GM12873 (cell line): ENCODE measurements around the gene NLRP12.

Source experiments
- TF ChIP-seq, protein P1 (sequence below): IDR thresholded peaks from 2 replicates; pipeline ENCODE4 v1.5.1; 2012; ENCODE audit warnings: low read depth, mild to moderate bottlenecking, moderate library complexity, low read length, control low read depth; ENCODE audit not compliant: insufficient read depth; ENCODE audit errors: missing control alignments

The NLRP12 gene

GRCh38 chr19:53780506-53780905 is 43.6 kb downstream of the NLRP12 start:
- TF ChIP-seq, protein P1, sequence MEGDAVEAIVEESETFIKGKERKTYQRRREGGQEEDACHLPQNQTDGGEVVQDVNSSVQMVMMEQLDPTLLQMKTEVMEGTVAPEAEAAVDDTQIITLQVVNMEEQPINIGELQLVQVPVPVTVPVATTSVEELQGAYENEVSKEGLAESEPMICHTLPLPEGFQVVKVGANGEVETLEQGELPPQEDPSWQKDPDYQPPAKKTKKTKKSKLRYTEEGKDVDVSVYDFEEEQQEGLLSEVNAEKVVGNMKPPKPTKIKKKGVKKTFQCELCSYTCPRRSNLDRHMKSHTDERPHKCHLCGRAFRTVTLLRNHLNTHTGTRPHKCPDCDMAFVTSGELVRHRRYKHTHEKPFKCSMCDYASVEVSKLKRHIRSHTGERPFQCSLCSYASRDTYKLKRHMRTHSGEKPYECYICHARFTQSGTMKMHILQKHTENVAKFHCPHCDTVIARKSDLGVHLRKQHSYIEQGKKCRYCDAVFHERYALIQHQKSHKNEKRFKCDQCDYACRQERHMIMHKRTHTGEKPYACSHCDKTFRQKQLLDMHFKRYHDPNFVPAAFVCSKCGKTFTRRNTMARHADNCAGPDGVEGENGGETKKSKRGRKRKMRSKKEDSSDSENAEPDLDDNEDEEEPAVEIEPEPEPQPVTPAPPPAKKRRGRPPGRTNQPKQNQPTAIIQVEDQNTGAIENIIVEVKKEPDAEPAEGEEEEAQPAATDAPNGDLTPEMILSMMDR = no peak

DNA sequence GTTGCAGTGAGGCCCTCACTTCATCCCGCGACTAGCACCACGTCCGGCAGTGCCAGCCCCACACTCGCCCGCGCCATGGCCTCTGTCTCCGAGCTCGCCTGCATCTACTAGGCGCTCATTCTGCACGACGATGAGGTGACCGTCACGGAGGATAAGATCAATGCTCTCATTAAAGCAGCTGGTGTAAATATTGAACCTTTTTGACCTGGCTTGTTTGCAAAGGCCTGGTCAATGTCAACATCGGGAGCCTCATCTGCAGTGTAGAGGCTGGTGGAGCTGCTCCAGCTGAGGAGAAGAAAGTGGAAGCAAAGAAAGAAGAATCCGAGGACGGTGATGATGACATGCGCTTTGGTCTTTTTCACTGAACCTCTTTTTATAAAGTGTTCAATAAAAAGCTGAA is 48.6 kb downstream of the NLRP12 start:
- TF ChIP-seq, protein P1 = no peak

- TF ChIP-seq, protein P1 = no peak
Measured at GRCh38 chr19:53773999-53774398, 50.1 kb downstream of the NLRP12 start.

GRCh38 chr19:53772943-53773342 is 51.2 kb downstream of the NLRP12 start:
- TF ChIP-seq, protein P1 = peak; percentile 73

DNA sequence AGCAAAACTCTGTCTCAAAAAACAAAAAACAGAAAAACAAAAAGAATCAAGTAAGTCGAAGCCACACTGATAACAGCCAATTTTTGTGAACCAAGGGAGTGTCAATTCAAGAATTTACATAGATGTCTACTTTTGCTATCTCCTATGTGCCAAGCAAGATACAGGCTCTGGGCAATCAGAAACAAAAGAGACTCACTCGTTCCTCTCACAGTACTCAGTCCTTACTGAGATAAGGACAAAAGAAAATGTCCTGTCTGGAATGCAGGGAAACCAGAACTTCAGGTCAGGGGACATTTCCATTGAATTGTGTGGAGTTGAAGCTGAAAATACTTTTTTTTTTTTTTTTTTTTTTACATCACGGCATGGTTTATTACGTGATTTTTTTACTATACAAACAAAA is 53.0 kb downstream of the NLRP12 start:
- TF ChIP-seq, protein P1 = no peak

DNA sequence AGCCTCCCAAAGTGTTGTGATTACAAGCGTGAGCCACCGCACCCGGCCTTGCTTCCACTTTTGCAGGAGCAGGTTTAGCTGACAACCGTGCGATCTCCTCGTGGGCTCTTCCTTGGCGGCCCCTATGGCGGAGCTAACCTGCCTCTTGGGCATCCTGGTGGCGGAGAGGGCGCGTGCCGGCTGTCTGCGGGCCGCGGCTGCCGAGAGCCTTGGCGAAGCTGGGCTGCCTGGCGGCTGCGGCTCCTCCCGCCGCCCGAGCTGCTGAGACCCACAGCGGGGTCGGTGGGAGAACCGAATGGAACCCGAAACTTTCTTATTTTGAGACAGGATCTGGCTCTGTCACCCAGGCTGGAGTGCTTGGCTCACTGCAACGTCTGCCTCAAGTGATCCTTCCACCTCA is 55.7 kb downstream of the NLRP12 start:
- TF ChIP-seq, protein P1 = no peak
